ENCODE measurements around the gene MAPKAPK2.
A peak's percentile ranks its signal among the peaks of the same experiment; 100 is the strongest.

MAPKAPK2 gene

DNA sequence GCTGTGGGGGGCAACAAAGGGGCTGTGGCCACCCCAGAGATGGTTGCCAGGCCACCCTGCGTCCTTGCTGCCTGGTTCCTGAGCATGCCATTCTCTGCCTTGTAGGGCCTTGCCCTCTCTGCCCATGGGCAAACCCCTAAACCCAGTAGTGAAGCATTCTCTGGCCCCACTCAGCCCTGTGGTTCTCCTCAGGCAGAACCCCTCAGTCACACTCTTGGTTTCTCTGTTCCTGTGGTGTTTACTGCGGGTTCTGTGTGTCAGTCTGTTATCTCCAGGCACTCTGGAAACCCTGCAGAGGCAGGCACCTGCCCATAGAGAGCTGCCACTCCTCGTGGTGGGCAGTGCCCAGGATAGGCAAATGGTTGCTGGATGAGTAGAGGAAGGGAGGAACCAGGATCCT is 44.8 kb downstream of the MAPKAPK2 start:
- TF ChIP-seq, protein P1, sequence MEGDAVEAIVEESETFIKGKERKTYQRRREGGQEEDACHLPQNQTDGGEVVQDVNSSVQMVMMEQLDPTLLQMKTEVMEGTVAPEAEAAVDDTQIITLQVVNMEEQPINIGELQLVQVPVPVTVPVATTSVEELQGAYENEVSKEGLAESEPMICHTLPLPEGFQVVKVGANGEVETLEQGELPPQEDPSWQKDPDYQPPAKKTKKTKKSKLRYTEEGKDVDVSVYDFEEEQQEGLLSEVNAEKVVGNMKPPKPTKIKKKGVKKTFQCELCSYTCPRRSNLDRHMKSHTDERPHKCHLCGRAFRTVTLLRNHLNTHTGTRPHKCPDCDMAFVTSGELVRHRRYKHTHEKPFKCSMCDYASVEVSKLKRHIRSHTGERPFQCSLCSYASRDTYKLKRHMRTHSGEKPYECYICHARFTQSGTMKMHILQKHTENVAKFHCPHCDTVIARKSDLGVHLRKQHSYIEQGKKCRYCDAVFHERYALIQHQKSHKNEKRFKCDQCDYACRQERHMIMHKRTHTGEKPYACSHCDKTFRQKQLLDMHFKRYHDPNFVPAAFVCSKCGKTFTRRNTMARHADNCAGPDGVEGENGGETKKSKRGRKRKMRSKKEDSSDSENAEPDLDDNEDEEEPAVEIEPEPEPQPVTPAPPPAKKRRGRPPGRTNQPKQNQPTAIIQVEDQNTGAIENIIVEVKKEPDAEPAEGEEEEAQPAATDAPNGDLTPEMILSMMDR (IDR thresholded peaks at IDR 0.05) = no peak
- Histone ChIP-seq H3K4me1 (peaks cover 0 to 45% (median 27%) of the 10 kb centered on the region in 4 donors), H3K36me3 (peaks cover 51 to 62% (median 54%) of the 10 kb centered on the region in 3 donors), H3K9me3 (no peaks in the 10 kb centered on the region), H3K27me3 (no peaks in the 10 kb centered on the region), H3K4me3 (no peak overlapping the region), H3K27ac (no peak overlapping the region)
- peak in 1 of 2 donors; percentile 58 for DNase-seq
- intact Hi-C loops (cut with DNase I; ENCODE audit: low total_unique reads) = no loop called here

DNA sequence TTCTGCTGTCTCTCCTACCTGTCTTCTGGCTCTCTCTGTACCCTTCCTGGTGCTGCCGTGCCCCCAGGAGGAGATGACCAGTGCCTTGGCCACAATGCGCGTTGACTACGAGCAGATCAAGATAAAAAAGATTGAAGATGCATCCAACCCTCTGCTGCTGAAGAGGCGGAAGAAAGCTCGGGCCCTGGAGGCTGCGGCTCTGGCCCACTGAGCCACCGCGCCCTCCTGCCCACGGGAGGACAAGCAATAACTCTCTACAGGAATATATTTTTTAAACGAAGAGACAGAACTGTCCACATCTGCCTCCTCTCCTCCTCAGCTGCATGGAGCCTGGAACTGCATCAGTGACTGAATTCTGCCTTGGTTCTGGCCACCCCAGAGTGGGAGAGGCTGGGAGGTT is 47.8 kb downstream of the MAPKAPK2 start:
- TF ChIP-seq, protein P1 (IDR thresholded peaks at IDR 0.05) = no peak
- H3K4me1 ChIP-seq = peaks cover 0 to 21% (median 6%) of the 10 kb centered on the region in 4 donors
- no peak overlapping the region for H3K4me3 ChIP-seq
- DNase-seq = no peak
- H3K36me3 ChIP-seq = peaks cover 51 to 86% (median 67%) of the 10 kb centered on the region in 3 donors
- intact Hi-C loops (cut with DNase I; ENCODE audit: low total_unique reads) = loop anchor here (10.0 kb wide), 1 partner anchor 182 kb away; no protein-coding TSS in a partner anchor
- no peaks in the 10 kb centered on the region for H3K9me3 ChIP-seq
- H3K27me3 ChIP-seq = no peaks in the 10 kb centered on the region
- H3K27ac ChIP-seq = no peak overlapping the region

DNA sequence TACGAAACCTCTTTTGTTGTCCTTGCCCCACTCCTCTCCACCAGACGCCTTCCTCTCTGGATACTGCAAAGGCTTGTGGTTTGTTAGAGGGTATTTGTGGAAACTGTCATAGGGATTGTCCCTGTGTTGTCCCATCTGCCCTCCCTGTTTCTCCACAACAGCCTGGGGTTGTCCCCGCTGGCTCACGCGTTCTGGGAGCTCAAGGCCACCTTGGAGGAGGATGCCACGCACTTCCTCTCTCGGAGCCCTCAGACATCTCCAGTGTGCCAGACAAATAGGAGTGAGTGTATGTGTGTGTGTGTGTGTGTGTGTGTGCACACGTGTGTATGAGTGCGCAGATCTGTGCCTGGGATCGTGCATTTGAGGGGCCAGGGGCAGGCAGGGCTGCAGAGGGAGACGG is 48.3 kb downstream of the MAPKAPK2 start:
- no peak for DNase-seq
- H3K27me3 ChIP-seq = no peaks in the 10 kb centered on the region
- no peaks in the 10 kb centered on the region for H3K9me3 ChIP-seq
- H3K4me3 ChIP-seq = no peak overlapping the region
- H3K4me1 ChIP-seq = peaks cover 0 to 16% (median 4%) of the 10 kb centered on the region in 4 donors
- H3K27ac ChIP-seq = no peak overlapping the region
- peaks cover 51 to 86% (median 67%) of the 10 kb centered on the region in 3 donors for H3K36me3 ChIP-seq
- intact Hi-C loops (cut with DNase I; ENCODE audit: low total_unique reads) = loop anchor here (10.0 kb wide), 1 partner anchor 182 kb away; no protein-coding TSS in a partner anchor
- TF ChIP-seq, protein P1 (IDR thresholded peaks at IDR 0.05) = no peak

DNA sequence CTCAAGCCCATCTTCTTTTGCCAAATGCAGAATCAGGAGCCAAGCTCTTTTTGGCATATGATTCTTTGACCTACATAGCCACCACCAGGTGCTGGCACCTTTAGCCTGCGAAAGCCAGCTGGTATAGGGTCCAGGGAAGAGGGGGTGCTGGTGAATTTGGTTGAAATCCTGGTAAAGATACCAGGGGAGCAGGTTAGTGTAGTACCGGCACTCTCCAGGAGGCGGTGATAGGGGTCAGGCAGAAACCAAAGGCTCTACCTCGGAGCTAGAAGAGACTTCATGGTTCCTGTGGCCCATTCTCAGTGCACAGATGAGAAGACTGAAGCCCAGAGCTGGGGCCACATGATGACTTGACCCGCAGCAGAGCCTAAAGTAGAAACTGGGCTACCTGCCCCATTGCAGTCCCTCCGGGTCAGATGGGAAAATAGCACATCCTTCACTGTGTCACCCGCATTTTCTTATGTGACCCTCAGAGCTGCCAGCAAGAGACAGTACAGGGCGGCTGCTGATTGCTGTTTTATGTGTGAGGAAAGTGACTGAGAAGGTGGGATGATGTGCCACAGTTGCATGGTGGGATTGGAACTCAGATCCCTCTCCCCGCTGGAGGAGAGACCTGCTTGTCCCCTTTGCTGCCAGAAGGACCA is 49.9 kb downstream of the MAPKAPK2 start:
- Histone ChIP-seq H3K36me3 (peaks cover 46 to 73% (median 61%) of the 10 kb centered on the region in 3 donors), H3K4me3 (no peak overlapping the region), H3K27me3 (no peaks in the 10 kb centered on the region), H3K27ac (no peak overlapping the region), H3K4me1 (peaks cover 0 to 13% (median 3%) of the 10 kb centered on the region in 4 donors), H3K9me3 (no peaks in the 10 kb centered on the region)
- DNase-seq = no peak
- intact Hi-C loops (cut with DNase I; ENCODE audit: low total_unique reads) = loop anchor here (10.0 kb wide), 1 partner anchor 180 kb away; no protein-coding TSS in a partner anchor
- TF ChIP-seq, protein P1 (IDR thresholded peaks at IDR 0.05) = peak; percentile 50 to 54

DNA sequence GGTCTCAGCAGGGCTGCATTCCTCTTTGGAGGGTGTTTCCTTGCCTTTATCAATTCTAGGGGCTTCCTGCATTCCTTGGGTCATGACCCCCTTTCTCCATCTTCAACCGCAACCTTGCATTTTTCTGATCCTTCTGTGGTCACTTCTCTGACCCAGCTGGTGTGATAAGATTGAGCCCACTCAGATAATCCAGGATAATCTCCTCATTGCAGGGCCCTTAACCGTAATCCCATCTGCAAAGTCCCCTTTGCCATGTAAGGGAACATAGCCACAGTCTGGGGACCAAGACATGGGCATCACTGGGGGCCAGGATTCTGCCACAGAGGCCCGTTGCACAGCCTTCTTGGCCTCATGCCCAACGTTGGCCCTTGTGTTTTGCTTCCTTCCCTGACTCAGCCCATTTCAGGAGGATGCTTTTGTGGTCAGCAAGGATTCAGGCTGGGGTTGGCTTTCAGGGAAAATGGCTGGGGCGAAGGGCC is 50.9 kb downstream of the MAPKAPK2 start:
- H3K36me3 ChIP-seq = peaks cover 36 to 63% (median 51%) of the 10 kb centered on the region in 3 donors
- no peaks in the 10 kb centered on the region for H3K9me3 ChIP-seq
- intact Hi-C loops (cut with DNase I; ENCODE audit: low total_unique reads) = loop anchor here (10.0 kb wide), 1 partner anchor 179 kb away; no protein-coding TSS in a partner anchor
- H3K27ac ChIP-seq = no peak overlapping the region
- no peaks in the 10 kb centered on the region for H3K27me3 ChIP-seq
- H3K4me3 ChIP-seq = no peak overlapping the region
- TF ChIP-seq, protein P1 (IDR thresholded peaks at IDR 0.05) = no peak
- H3K4me1 ChIP-seq = peaks cover 0 to 13% (median 3%) of the 10 kb centered on the region in 4 donors
- no peak for DNase-seq

Data from tibial artery (tissue), 4 donors.